Fibroblast of lung (primary cell): Measurements from ENCODE around the gene DAB1. TPM values are rescaled to one million over a fixed set of nuclear protein-coding genes. Genes with fewer than 3 reads are reported as not detected.

ENCODE experiments used
- DNase-seq, 2 donors: peaks; one replicate each; pipeline versions ENCODE4 v3.0.0 to v3.0.0-alpha.2; 2010; ENCODE audit warnings: low read depth in 2 of 2
- H2AFZ ChIP-seq: 2 replicates; pipeline ENCODE4 v1.5.1; 2012; ENCODE audit warnings: low read length, control low read depth, inconsistent platforms
- H3K27ac ChIP-seq: 2 replicates; pipeline ENCODE4 v1.5.1; 2011; ENCODE audit warnings: low read length, control low read depth; ENCODE audit not compliant: insufficient read depth
- H3K27me3 ChIP-seq: 2 replicates; pipeline ENCODE4 v1.5.1; 2011; ENCODE audit warnings: mild to moderate bottlenecking, low read length; ENCODE audit not compliant: control insufficient read depth, insufficient read depth
- H3K36me3 ChIP-seq: 2 replicates; pipeline ENCODE4 v1.5.1; 2011; ENCODE audit warnings: low read length; ENCODE audit not compliant: control insufficient read depth, insufficient read depth
- H3K4me1 ChIP-seq: 2 replicates; pipeline ENCODE4 v1.5.1; 2011; ENCODE audit warnings: low read length; ENCODE audit not compliant: control insufficient read depth, insufficient read depth; ENCODE audit errors: extremely low read depth
- H3K4me2 ChIP-seq: 2 replicates; pipeline ENCODE4 v1.5.1; 2011; ENCODE audit warnings: low read length, control low read depth; ENCODE audit not compliant: insufficient read depth; ENCODE audit errors: extremely low read depth
- H3K4me3 ChIP-seq, 4 experiments: fragments of 200-600 bp in 1 of 4; sonication (generic) in 1 of 4; replicated peaks in 1 of 4; 2 replicates each; pipeline ENCODE4 v1.5.1; 2011 to 2016; ENCODE audit warnings: low read length in 4 of 4, low read depth in 3 of 4, mild to moderate bottlenecking in 3 of 4, control low read depth in 2 of 4, inconsistent platforms in 1 of 4, mixed read lengths in 1 of 4; ENCODE audit not compliant: insufficient read depth in 1 of 4; ENCODE audit errors: control extremely low read depth in 1 of 4
- H3K79me2 ChIP-seq: 2 replicates; pipeline ENCODE4 v1.5.1; 2012; ENCODE audit warnings: mild to moderate bottlenecking, low read length, inconsistent platforms; ENCODE audit not compliant: control insufficient read depth, insufficient read depth
- H3K9ac ChIP-seq: 2 replicates; pipeline ENCODE4 v1.5.1; 2011; ENCODE audit warnings: mild to moderate bottlenecking, low read length, control low read depth; ENCODE audit not compliant: insufficient read depth
- H3K9me3 ChIP-seq: 2 replicates; pipeline ENCODE4 v1.5.1; 2012; ENCODE audit warnings: low read depth, low read length; ENCODE audit not compliant: control insufficient read depth, insufficient read depth
- H4K20me1 ChIP-seq: 2 replicates; pipeline ENCODE4 v1.5.1; 2011; ENCODE audit warnings: low read length; ENCODE audit not compliant: control insufficient read depth, insufficient read depth; ENCODE audit errors: extremely low read depth
- CTCF ChIP-seq, 2 donors: IDR thresholded peaks in 1 of 2; conservative IDR thresholded peaks in 1 of 2; 1 replicate in 1 of 2; 2 replicates in 1 of 2; pipeline ENCODE4 v1.5.1; 2011 to 2012; ENCODE audit warnings: low read length in 2 of 2, control low read depth in 1 of 2, inconsistent platforms in 1 of 2, low read depth in 1 of 2, mild to moderate bottlenecking in 1 of 2
- EZH2 ChIP-seq: IDR thresholded peaks from 2 replicates; pipeline ENCODE4 v1.5.1; 2012; ENCODE audit warnings: low read length, control low read depth, mild to moderate bottlenecking; ENCODE audit errors: missing control alignments
- polyA plus RNA-seq, 2 donors: library from polyadenylated mRNA; depleted of rRNA in 1 of 2; stranded (reverse) in 1 of 2; unstranded in 1 of 2; fragments of >200 nt; gene quantifications; 2 replicates each; pipeline ENCODE4 v1.2.1, GENCODE V29; 2011 to 2012; ENCODE audit warnings: missing spikeins in 1 of 2
- total RNA-seq: library from RNA; depleted of rRNA; stranded (reverse); fragments of >200 nt; gene quantifications from 2 replicates; pipeline ENCODE4 v1.2.1, GENCODE V29; 2014

DAB1 gene
- total and polyA plus RNA-seq, 2 donors (not counting 1 experiment from before 2014, with no cell fraction given), result 0.17 to 2.0 TPM

GRCh38 chr1:57060451-57060850, 363.4 kb downstream of the DAB1 start:
- Histone ChIP-seq H3K27me3 (no peaks in the 10 kb centered on the region), H3K9ac (no peak overlapping the region), H2AFZ (no peak overlapping the region), H3K9me3 (no peaks in the 10 kb centered on the region), H4K20me1 (no peaks in the 10 kb centered on the region), H3K4me3 (no peak overlapping the region), H3K27ac (no peak overlapping the region), H3K36me3 (no peaks in the 10 kb centered on the region), H3K79me2 (no peaks in the 10 kb centered on the region), H3K4me2 (no peak overlapping the region), H3K4me1 (no peaks in the 10 kb centered on the region)
- TF ChIP-seq EZH2 (no peak), CTCF (conservative IDR thresholded peaks at IDR 0.05 in 1 of 2, IDR thresholded peaks at IDR 0.05 in 1 of 2; ENCODE audit: low read depth in 1 of 2, low read length in 2 of 2) (no peak)
- DNase-seq, result no peak

- no peaks in the 10 kb centered on the region for H3K36me3 ChIP-seq
- H4K20me1 ChIP-seq, result no peaks in the 10 kb centered on the region
- H3K79me2 ChIP-seq, result no peaks in the 10 kb centered on the region
- DNase-seq, result no peak
- H3K27me3 ChIP-seq, result no peaks in the 10 kb centered on the region
- H2AFZ ChIP-seq, result no peak overlapping the region
- H3K9ac ChIP-seq, result no peak overlapping the region
- no peak overlapping the region for H3K27ac ChIP-seq
- TF ChIP-seq CTCF (conservative IDR thresholded peaks at IDR 0.05 in 1 of 2, IDR thresholded peaks at IDR 0.05 in 1 of 2; ENCODE audit: low read depth in 1 of 2, low read length in 2 of 2), result no peak
- no peak for TF ChIP-seq EZH2
- H3K4me2 ChIP-seq, result no peak overlapping the region
- no peak overlapping the region for H3K4me3 ChIP-seq
- H3K4me1 ChIP-seq, result no peaks in the 10 kb centered on the region
- H3K9me3 ChIP-seq, result no peaks in the 10 kb centered on the region
Measured at GRCh38 chr1:57058652-57059501, 365.0 kb downstream of the DAB1 start.

DNA sequence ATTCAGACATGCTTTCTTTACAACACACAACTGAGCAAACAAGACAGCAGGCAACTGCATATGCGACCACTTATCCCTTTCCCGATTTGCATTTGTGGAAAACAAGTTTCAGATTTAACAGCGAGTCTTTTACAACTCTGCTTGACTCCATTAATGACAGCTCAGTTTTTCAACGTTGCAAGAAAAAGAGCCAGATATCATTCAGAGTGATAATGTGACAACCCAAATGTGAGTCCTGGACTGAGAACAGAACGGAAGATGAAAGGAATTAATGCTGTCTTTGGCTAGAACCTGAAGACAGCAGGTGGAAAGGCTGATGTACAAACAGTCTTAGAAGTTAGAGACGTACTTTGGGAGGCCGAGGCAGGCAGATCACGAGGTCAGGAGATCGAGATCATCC, 375.0 kb downstream of the DAB1 start:
- Histone ChIP-seq H3K4me1 (no peaks in the 10 kb centered on the region), H3K27me3 (peaks cover 2% of the 10 kb centered on the region), H2AFZ (no peak overlapping the region), H3K4me3 (no peak overlapping the region), H3K27ac (no peak overlapping the region), H3K9me3 (no peaks in the 10 kb centered on the region), H3K36me3 (no peaks in the 10 kb centered on the region), H4K20me1 (no peaks in the 10 kb centered on the region), H3K4me2 (no peak overlapping the region), H3K79me2 (no peaks in the 10 kb centered on the region), H3K9ac (no peak overlapping the region)
- TF ChIP-seq CTCF (conservative IDR thresholded peaks at IDR 0.05 in 1 of 2, IDR thresholded peaks at IDR 0.05 in 1 of 2; ENCODE audit: low read depth in 1 of 2, low read length in 2 of 2) (no peak), EZH2 (no peak)
- no peak for DNase-seq
